Neuronal stem cell (in vitro differentiated cells): ENCODE results near the gene GNB3.
A peak's percentile ranks its signal among the peaks of the same experiment; 100 is the strongest.

Source experiments
- DNase-seq: peaks from one replicate; pipeline ENCODE4 v3.0.0-alpha.2; 2013; ENCODE audit warnings: low spot score
- H2AFZ ChIP-seq: one replicate; pipeline ENCODE4 v1.6.1; 2013; ENCODE audit warnings: mild to moderate bottlenecking, low read length, inconsistent platforms
- H2AK5ac ChIP-seq: 2 replicates; pipeline ENCODE4 v1.6.1; 2013; ENCODE audit warnings: low read depth, mild to moderate bottlenecking, inconsistent platforms, low read length, moderate library complexity, mixed read lengths
- H2BK120ac ChIP-seq: 2 replicates; pipeline ENCODE4 v1.6.1; 2013; ENCODE audit warnings: low read depth, mild to moderate bottlenecking, inconsistent platforms, low read length, moderate library complexity, mixed read lengths
- H2BK12ac ChIP-seq: one replicate; pipeline ENCODE4 v1.6.1; 2013; ENCODE audit warnings: low read length, inconsistent platforms
- H2BK15ac ChIP-seq: 2 replicates; pipeline ENCODE4 v1.6.1; 2013; ENCODE audit warnings: mild to moderate bottlenecking, low read length, inconsistent platforms, mixed read lengths
- H2BK5ac ChIP-seq: one replicate; pipeline ENCODE4 v1.6.1; 2013; ENCODE audit warnings: inconsistent platforms, mild to moderate bottlenecking, low read length, moderate library complexity
- H3K14ac ChIP-seq: one replicate; pipeline ENCODE4 v1.6.1; 2013; ENCODE audit warnings: low read length, inconsistent platforms
- H3K18ac ChIP-seq: 2 replicates; pipeline ENCODE4 v1.6.1; 2013; ENCODE audit warnings: low read length, inconsistent platforms
- H3K23ac ChIP-seq: 2 replicates; pipeline ENCODE4 v1.6.1; 2013; ENCODE audit warnings: low read depth, mild to moderate bottlenecking, mixed read lengths, low read length, inconsistent platforms; ENCODE audit not compliant: poor library complexity
- H3K27ac ChIP-seq: replicated peaks from 3 replicates; pipeline ENCODE4 v1.5.1; 2013; ENCODE audit warnings: low read length, inconsistent platforms
- H3K27me3 ChIP-seq, 3 experiments: 2 replicates each; pipeline ENCODE4 v1.6.1; 2013; ENCODE audit warnings: low read length in 3 of 3, mild to moderate bottlenecking in 2 of 3, inconsistent platforms in 1 of 3, low read depth in 1 of 3, mixed read lengths in 1 of 3, moderate library complexity in 1 of 3; ENCODE audit not compliant: control insufficient read depth in 3 of 3, insufficient read depth in 3 of 3
- H3K36me3 ChIP-seq, 2 donors: replicated peaks in 1 of 2; 2 replicates each; pipeline ENCODE4 v1.6.1; 2013; ENCODE audit warnings: low read length in 2 of 2; ENCODE audit not compliant: control insufficient read depth in 2 of 2, insufficient read depth in 2 of 2
- H3K4ac ChIP-seq: 2 replicates; pipeline ENCODE4 v1.6.1; 2013; ENCODE audit warnings: inconsistent platforms, mild to moderate bottlenecking, low read length, moderate library complexity
- H3K4me1 ChIP-seq, 2 donors: 1 replicate in 1 of 2; 2 replicates in 1 of 2; pipeline ENCODE4 v1.6.1; 2013; ENCODE audit warnings: low read length in 2 of 2, low read depth in 1 of 2; ENCODE audit not compliant: control insufficient read depth in 2 of 2, insufficient read depth in 1 of 2
- H3K4me2 ChIP-seq: one replicate; pipeline ENCODE4 v1.6.1; 2013; ENCODE audit warnings: mild to moderate bottlenecking, low read length, inconsistent platforms; ENCODE audit not compliant: insufficient read depth, poor library complexity, severe bottlenecking
- H3K4me3 ChIP-seq, 2 donors: 2 replicates each; pipeline ENCODE4 v1.5.1; 2013; ENCODE audit warnings: low read length in 2 of 2, mild to moderate bottlenecking in 2 of 2, inconsistent platforms in 1 of 2, moderate library complexity in 1 of 2
- H3K79me1 ChIP-seq: one replicate; pipeline ENCODE4 v1.6.1; 2013; ENCODE audit warnings: low read depth, mild to moderate bottlenecking, inconsistent platforms, low read length, moderate library complexity
- H3K9ac ChIP-seq: one replicate; pipeline ENCODE4 v1.6.1; 2013; ENCODE audit warnings: mild to moderate bottlenecking, low read depth, low read length, inconsistent platforms; ENCODE audit not compliant: poor library complexity
- H3K9me3 ChIP-seq, 2 donors: replicated peaks in 1 of 2; 2 replicates each; pipeline versions ENCODE3 to v1.6.1; 2013; ENCODE audit warnings: low read length in 2 of 2, mild to moderate bottlenecking in 2 of 2, inconsistent platforms in 1 of 2, low read depth in 1 of 2, mixed read lengths in 1 of 2, moderate library complexity in 1 of 2; ENCODE audit not compliant: control insufficient read depth in 2 of 2, insufficient read depth in 1 of 2
- H4K8ac ChIP-seq: one replicate; pipeline ENCODE4 v1.6.1; 2013; ENCODE audit warnings: low read depth, mild to moderate bottlenecking, inconsistent platforms, low read length, moderate library complexity
- H4K91ac ChIP-seq: one replicate; pipeline ENCODE4 v1.6.1; 2013; ENCODE audit warnings: low read length, low read depth, mild to moderate bottlenecking, inconsistent platforms; ENCODE audit not compliant: poor library complexity
- WGBS, 2 donors: extraction: QIAGEN DNeasy Blood & Tissue Kit; methylation state at CpG; one replicate each; pipeline ENCODE4 v1.1.7; 2013; ENCODE audit warnings: missing lambda C conversion rate in 2 of 2, mixed read lengths in 1 of 2; ENCODE audit not compliant: insufficient read length in 2 of 2, insufficient replicate concordance in 1 of 2; ENCODE audit errors: extremely low coverage in 2 of 2; 5-methylcytosine and 5-hydroxymethylcytosine counted together

Gene GNB3

GRCh38 chr12:6846316-6846869 lies 5.7 kb downstream of the GNB3 start:
- Histone ChIP-seq H3K18ac (no peak overlapping the region), H3K23ac (no peak overlapping the region), H3K4ac (no peak overlapping the region), H4K8ac (peak overlapping the region; percentile 7), H3K27me3 (no peaks in the 10 kb centered on the region), H3K9me3 (no peaks in the 10 kb centered on the region), H2BK15ac (no peak overlapping the region), H3K14ac (no peak overlapping the region), H2BK12ac (no peak overlapping the region), H2BK120ac (no peak overlapping the region), H3K27ac (no peak overlapping the region), H3K4me2 (no peak overlapping the region), H4K91ac (no peak overlapping the region), H3K4me1 (peaks cover 5 to 11% of the 10 kb centered on the region in 2 donors), H2AFZ (no peak overlapping the region), H3K4me3 (peak overlapping the region in 1 of 2 donors; percentile 31), H3K36me3 (peaks cover 60 to 93% of the 10 kb centered on the region in 2 donors), H2AK5ac (no peak overlapping the region), H3K9ac (no peak overlapping the region), H3K79me1 (peaks cover 7% of the 10 kb centered on the region), H2BK5ac (no peak overlapping the region)
- no CpG with 5 or more reads among the region's 7 CpGs for WGBS, 2 donors
- no peak for DNase-seq

DNA sequence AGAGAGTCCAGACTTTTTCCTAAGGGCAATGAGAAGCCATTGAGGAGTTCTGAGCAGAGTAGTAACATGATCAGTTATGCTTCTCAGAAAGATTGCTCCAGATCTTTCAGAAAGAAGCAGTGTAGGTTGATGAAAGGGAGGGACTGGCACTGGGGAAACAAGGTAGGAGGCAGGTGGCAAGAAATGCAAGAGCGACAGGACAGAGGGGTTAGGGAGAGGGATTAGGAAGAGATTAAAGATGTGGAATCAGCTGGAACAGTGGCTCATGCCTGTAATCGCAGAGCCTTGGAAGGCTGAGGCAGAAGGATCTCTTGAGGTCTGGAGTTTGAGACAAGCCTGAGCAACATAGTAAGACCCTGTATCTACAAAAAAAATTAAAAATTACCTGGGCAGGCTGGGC lies 7.0 kb downstream of the GNB3 start:
- H2AK5ac ChIP-seq, result no peak overlapping the region
- no peak overlapping the region for H3K4ac ChIP-seq
- peaks cover 7% of the 10 kb centered on the region for H3K79me1 ChIP-seq
- no peak overlapping the region for H3K9ac ChIP-seq
- H2AFZ ChIP-seq, result no peak overlapping the region
- H2BK15ac ChIP-seq, result no peak overlapping the region
- H2BK5ac ChIP-seq, result no peak overlapping the region
- H3K4me1 ChIP-seq, result peaks cover 5 to 11% of the 10 kb centered on the region in 2 donors
- no peak overlapping the region for H3K4me2 ChIP-seq
- H3K18ac ChIP-seq, result no peak overlapping the region
- H3K9me3 ChIP-seq, result no peaks in the 10 kb centered on the region
- no peak overlapping the region for H2BK120ac ChIP-seq
- peaks cover 56 to 80% of the 10 kb centered on the region in 2 donors for H3K36me3 ChIP-seq
- no CpG with 5 or more reads among the region's 2 CpGs for WGBS, 2 donors
- H4K8ac ChIP-seq, result no peak overlapping the region
- H3K4me3 ChIP-seq, result no peak overlapping the region
- no peak overlapping the region for H3K27ac ChIP-seq
- H4K91ac ChIP-seq, result no peak overlapping the region
- DNase-seq, result no peak
- H3K14ac ChIP-seq, result no peak overlapping the region
- H2BK12ac ChIP-seq, result no peak overlapping the region
- H3K23ac ChIP-seq, result no peak overlapping the region
- no peaks in the 10 kb centered on the region for H3K27me3 ChIP-seq

GRCh38 chr12:6849427-6849826 lies 8.7 kb downstream of the GNB3 start:
- Histone ChIP-seq H2AK5ac (no peak overlapping the region), H2BK12ac (no peak overlapping the region), H3K27me3 (no peaks in the 10 kb centered on the region), H2AFZ (no peak overlapping the region), H3K9ac (no peak overlapping the region), H3K9me3 (no peaks in the 10 kb centered on the region), H3K4me2 (no peak overlapping the region), H3K79me1 (peaks cover 6% of the 10 kb centered on the region), H2BK15ac (no peak overlapping the region), H4K91ac (no peak overlapping the region), H3K4me3 (no peak overlapping the region), H2BK5ac (no peak overlapping the region), H3K27ac (no peak overlapping the region), H3K4ac (no peak overlapping the region), H3K4me1 (peaks cover 10 to 17% of the 10 kb centered on the region in 2 donors), H3K23ac (no peak overlapping the region), H2BK120ac (no peak overlapping the region), H3K14ac (no peak overlapping the region), H3K36me3 (peaks cover 42 to 75% of the 10 kb centered on the region in 2 donors), H4K8ac (no peak overlapping the region), H3K18ac (no peak overlapping the region)
- WGBS, 2 donors, result no CpG with 5 or more reads among the region's 2 CpGs
- DNase-seq, result no peak

DNA sequence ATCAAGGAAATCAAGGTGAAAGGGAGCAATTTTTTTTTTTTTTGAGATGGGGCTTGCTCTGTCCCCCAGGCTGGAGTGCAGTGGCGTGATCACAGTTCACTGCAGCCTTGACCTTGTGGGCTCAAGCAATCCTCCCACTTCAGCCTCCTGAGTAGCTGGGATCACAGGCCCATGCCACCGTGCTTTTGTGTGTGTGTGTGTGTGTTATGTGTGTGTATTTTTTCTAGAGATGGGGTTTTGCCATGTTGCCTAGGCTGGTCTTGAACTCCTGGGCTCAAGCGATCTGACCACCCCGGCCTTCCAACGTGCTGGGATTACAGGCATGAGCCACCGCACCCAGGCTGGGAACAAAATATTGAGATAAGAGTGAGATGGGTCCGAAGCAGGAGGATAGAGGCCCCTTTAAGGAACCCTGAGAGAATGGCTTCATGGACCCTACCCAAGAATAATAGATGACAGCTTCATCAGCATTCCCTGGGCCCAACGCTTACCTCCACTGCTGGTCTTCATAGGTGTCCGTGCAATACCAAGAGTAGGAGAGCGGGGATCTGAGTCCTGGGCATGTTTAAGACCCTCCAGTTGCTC lies 9.3 kb downstream of the GNB3 start:
- Histone ChIP-seq H3K4me3 (peak overlapping the region; percentile 77 to 86), H3K79me1 (peaks cover 8% of the 10 kb centered on the region), H3K36me3 (peaks cover 40 to 75% of the 10 kb centered on the region in 2 donors)

More for the DNA sequence above, 9.3 kb downstream of the GNB3 start:
- H2BK12ac ChIP-seq, result no peak overlapping the region
- H3K23ac ChIP-seq, result no peak overlapping the region
- no peak overlapping the region for H3K9ac ChIP-seq
- no peaks in the 10 kb centered on the region for H3K9me3 ChIP-seq
- H4K8ac ChIP-seq, result no peak overlapping the region
- no peak overlapping the region for H2BK5ac ChIP-seq
- H3K18ac ChIP-seq, result no peak overlapping the region
- DNase-seq, result no peak
- no peak overlapping the region for H3K4ac ChIP-seq
- WGBS, 2 donors, result no CpG with 5 or more reads among the region's 10 CpGs
- H2AFZ ChIP-seq, result no peak overlapping the region
- H3K4me1 ChIP-seq, result peaks cover 10 to 17% of the 10 kb centered on the region in 2 donors
- H3K4me2 ChIP-seq, result peak overlapping the region; percentile 76
- no peaks in the 10 kb centered on the region for H3K27me3 ChIP-seq
- H2AK5ac ChIP-seq, result no peak overlapping the region
- no peak overlapping the region for H2BK15ac ChIP-seq
- H3K27ac ChIP-seq, result no peak overlapping the region
- no peak overlapping the region for H2BK120ac ChIP-seq
- H4K91ac ChIP-seq, result no peak overlapping the region
- no peak overlapping the region for H3K14ac ChIP-seq
